Gastrocnemius medialis (tissue), 4 donors: ENCODE measurements around the gene CYB561D1.

ENCODE experiments used
- POLR2A ChIP-seq, 2 donors: fragments of 450-650 bp; IDR thresholded peaks; one replicate each; pipeline ENCODE4 v1.6.1; 2017; ENCODE audit warnings: antibody characterized with exemption in 2 of 2, mild to moderate bottlenecking in 2 of 2, moderate library complexity in 2 of 2
- TF ChIP-seq, protein P1 (sequence below), 5 experiments: fragments of 450-650 bp in 3 of 5; fragments of 200-600 bp in 2 of 5; sonication (generic) in 2 of 5; IDR thresholded peaks in 4 of 5; conservative IDR thresholded peaks in 1 of 5; 1 replicate in 4 of 5; 2 replicates in 1 of 5; pipeline ENCODE4 v1.5.1; 2016 to 2019; ENCODE audit warnings: antibody characterized with exemption in 5 of 5, mild to moderate bottlenecking in 3 of 5, moderate library complexity in 3 of 5

DNA sequence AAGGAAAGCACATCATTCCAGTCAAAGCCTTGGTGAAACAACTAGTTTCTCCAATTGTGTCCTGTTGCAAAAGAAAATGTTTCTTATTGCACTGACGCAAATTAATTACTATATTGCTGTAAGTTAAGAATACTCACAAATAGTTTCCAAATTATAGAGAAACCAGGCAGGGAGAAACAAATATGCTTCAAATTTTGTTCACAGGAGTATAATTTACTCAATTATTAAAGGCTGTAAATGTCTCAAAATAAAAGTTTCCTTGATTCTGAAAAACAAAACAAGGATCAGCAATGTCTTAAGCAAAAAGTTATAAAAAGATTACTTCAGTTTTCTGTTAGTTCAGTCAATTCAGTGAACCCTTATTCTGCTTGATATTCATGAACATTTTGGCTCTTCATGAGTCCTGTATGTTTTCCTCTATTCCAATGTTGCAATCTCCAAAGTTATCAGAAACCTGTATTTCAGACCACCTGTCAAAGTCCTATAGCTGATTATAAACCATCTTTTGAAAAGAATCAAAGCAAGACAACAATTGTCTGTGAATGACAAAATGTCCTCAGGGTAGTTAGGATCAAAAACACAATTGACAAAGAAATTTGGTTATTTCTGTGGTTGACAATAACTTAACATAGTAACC is 39.3 kb upstream of the CYB561D1 start:
- no peak for TF ChIP-seq POLR2A (IDR thresholded peaks at IDR 0.05)
- TF ChIP-seq, protein P1, sequence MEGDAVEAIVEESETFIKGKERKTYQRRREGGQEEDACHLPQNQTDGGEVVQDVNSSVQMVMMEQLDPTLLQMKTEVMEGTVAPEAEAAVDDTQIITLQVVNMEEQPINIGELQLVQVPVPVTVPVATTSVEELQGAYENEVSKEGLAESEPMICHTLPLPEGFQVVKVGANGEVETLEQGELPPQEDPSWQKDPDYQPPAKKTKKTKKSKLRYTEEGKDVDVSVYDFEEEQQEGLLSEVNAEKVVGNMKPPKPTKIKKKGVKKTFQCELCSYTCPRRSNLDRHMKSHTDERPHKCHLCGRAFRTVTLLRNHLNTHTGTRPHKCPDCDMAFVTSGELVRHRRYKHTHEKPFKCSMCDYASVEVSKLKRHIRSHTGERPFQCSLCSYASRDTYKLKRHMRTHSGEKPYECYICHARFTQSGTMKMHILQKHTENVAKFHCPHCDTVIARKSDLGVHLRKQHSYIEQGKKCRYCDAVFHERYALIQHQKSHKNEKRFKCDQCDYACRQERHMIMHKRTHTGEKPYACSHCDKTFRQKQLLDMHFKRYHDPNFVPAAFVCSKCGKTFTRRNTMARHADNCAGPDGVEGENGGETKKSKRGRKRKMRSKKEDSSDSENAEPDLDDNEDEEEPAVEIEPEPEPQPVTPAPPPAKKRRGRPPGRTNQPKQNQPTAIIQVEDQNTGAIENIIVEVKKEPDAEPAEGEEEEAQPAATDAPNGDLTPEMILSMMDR (IDR thresholded peaks at IDR 0.05 in 4 of 5, conservative IDR thresholded peaks at IDR 0.05 in 1 of 5), result no peak
